NCI-H1417 treated with DMSO at 0.1 percent for 48 hours (cell line): Measurements from ENCODE around the gene CDC16.
"Not testable (repeated sequence)": the region's sequence is repeated elsewhere in the genome, so short reads cannot be mapped to it uniquely, and the experiment has no call there.

Experiments
- DNase-seq: peaks from one replicate; lab custom pipeline; 2025; lab: John Stamatoyannopoulos, UW

CDC16 gene

GRCh38 chr13:114228176-114228575 lies 6.5 kb upstream of the CDC16 start:
- no peak for DNase-seq

GRCh38 chr13:114229506-114229905 lies 5.2 kb upstream of the CDC16 start:
- no peak for DNase-seq

GRCh38 chr13:114230117-114230516 lies 4.6 kb upstream of the CDC16 start:
- no peak for DNase-seq

GRCh38 chr13:114230575-114230974 lies 4.1 kb upstream of the CDC16 start:
- DNase-seq = no peak

- no peak for DNase-seq
Observed at GRCh38 chr13:114231886-114232285, 2.8 kb upstream of the CDC16 start.

- DNase-seq = no peak
Observed at GRCh38 chr13:114234266-114234644, 442 bp upstream of the CDC16 start.

DNA sequence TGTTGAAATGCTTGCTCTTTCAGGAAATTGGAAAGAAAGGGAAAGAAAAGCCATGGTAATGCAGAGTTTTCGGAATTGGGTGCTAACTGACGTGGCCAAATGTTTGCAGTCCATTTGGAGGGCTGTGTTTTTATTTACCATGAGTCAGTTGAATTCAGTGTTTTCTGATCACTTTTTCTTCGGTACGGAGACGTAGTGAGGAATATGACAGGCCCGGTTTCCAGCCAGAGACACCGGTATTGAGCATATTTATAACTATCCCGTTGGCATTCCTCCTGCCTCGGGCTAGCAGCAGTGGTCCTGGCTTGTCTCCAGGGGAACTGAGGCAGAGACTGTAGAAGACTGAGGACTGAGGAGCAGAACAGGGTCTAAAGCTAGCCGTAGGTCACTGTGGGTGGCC lies 1.0 kb downstream of the CDC16 start:
- DNase-seq = no peak

DNA sequence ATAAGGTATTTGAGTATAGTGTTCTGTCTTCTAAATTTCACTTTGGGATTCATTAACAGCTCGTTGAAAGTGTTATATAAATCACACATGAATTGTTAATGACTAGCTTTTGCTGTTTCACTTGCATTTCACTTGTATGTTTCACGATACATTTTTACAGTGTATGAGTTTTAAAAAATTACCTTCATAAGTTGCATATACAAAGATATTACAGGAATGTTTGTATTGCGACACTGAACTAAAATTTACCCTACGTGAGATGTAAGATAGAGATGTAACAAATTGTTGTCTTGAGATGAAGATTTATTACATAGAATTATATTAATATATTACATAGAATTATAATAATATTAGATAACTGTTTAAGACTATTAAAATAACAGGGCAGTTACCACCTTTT lies 1.5 kb downstream of the CDC16 start:
- DNase-seq = no peak

GRCh38 chr13:114237415-114238112 lies 2.9 kb downstream of the CDC16 start:
- DNase-seq = no peak

GRCh38 chr13:114241918-114242317 lies 7.2 kb downstream of the CDC16 start:
- no peak for DNase-seq

- DNase-seq = no peak
Observed at GRCh38 chr13:114243971-114244370, 9.3 kb downstream of the CDC16 start.

- DNase-seq = no peak
Observed at GRCh38 chr13:114244637-114245036, 9.9 kb downstream of the CDC16 start.

GRCh38 chr13:114248011-114248410 lies 13.3 kb downstream of the CDC16 start:
- DNase-seq = no peak

GRCh38 chr13:114249077-114249476 lies 14.4 kb downstream of the CDC16 start:
- peak; percentile 82 for DNase-seq

DNA sequence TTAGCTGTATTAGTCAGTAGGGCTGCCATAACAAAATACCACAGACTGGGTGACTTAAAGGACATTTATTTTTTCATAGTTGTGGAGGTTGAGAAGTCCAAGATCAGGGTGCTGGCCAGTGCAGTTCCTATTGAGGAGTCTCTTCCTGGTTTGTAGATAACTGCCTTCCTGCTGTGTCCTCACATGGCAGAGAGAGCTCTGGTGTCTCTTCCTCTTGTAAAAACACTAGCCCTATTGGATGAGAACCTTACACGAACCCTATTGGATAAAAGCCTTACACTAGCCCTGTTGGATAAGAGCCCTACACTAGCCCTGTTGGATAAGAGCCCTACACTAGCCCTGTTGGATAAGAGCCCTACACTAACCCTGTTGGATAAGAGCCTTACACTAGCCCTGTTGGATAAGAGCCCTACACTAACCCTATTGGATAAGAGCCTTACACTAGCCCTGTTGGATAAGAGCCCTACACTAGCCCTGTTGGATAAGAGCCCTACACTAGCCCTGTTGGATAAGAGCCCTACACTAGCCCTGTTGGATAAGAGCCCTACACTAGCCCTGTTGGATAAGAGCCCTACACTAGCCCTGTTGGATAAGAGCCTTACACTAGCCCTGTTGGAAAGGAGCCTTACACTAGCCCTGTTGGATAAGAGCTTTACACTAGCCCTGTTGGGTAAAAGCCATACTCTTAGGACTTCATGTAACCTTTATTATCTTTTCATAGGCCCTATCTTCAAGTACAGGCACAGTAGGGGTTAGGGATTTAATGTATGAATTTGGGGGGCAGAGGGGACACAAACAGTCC lies 17.1 kb downstream of the CDC16 start:
- DNase-seq = not testable (repeated sequence)

- no peak for DNase-seq
Observed at GRCh38 chr13:114256547-114256946, 21.9 kb downstream of the CDC16 start.

- no peak for DNase-seq
Observed at GRCh38 chr13:114257014-114257413, 22.3 kb downstream of the CDC16 start.

DNA sequence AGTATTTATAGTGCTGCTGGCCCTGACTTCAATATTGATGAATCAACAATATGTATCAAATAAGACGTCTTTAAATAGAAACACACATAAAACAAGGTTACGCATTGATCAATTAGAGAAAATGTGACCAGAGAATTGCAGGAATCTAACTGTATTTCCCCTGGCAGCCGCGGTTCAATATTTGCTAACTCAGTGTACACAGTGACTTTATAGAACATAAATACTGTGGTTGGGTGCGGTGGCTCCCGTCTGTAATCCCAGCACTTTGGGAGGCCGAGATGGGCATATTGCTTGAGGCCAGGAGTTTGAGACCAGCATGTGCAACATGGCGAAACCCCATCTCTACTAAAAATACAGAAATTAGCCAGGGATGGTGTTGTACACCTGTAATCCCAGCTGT lies 23.9 kb downstream of the CDC16 start:
- DNase-seq = no peak

- DNase-seq = no peak
Observed at GRCh38 chr13:114259374-114259773, 24.7 kb downstream of the CDC16 start.

- DNase-seq = peak; percentile 74
Observed at GRCh38 chr13:114259974-114260373, 25.3 kb downstream of the CDC16 start.

- DNase-seq = no peak
Observed at GRCh38 chr13:114260814-114261213, 26.1 kb downstream of the CDC16 start.

DNA sequence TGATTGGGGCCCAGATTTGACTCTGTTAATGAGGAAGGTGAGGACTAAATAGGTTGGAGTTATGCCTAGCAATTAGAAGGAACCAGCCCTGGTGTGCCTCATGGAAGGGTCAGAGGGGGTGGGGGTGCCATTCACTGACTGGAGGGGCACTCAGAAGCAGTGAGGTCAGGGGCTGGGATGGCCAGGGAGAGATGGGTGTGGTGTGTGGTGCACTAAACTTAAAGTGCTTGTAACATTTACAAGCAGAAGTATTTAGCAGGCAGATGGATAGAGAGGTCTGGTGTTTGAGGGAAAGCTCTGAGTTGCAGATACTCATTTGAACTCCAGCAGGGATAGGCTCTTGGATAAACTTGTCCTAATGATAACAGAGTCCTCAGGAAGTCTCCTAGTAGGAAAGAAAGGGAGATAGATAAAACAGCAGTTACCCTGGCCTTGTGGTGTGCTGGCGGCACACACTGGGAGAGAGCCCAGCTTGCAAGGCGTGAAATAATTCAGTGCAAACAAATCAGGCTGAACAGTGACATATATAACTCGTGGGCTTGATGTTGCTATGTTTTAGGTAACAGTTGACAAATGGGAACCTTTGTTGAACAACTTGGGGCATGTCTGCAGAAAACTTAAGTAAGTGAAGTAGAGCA lies 26.8 kb downstream of the CDC16 start:
- no peak for DNase-seq

DNA sequence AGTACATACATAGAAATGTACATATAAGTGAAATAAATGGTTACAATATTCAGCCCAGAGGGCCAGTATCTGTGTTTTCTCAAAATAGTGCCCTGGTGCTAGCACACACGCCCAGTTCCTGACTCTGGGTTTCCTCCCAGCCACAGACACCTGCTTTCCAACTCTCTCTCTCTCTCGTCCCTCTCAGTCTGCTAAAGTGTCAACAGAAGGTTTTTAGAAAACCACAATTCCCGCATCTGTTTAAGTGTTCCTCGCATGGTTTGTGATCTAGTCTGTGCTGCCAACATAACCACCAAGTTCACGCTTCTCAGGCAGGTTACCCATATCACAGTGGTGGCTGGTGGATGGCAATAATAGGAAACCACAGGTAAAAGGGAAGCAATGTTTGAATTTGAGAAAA lies 28.9 kb downstream of the CDC16 start:
- DNase-seq = no peak
